Left colon (tissue), 2 donors: ENCODE data around the gene DAPK1. TPM values are rescaled to one million over a fixed set of nuclear protein-coding genes. Genes with fewer than 3 reads are reported as not detected.

ENCODE experiments used
- ATAC-seq: fragments of 200-7000 bp; cut with Tn5 transposase; one replicate; pipeline ENCODE4 v1.9.1; 2020; ENCODE audit warnings: mild to moderate bottlenecking, moderate library complexity
- DNase-seq, 2 donors: peaks; one replicate each; pipeline ENCODE4 v3.0.0-alpha.2; 2020
- intact Hi-C, 2 donors: fragments of 100-400 bp; cut with DNase I in 1 of 2; cut with micrococcal nuclease in 1 of 2; formaldehyde crosslinking; loops; one replicate each; pipeline versions ENCODE4 v1.11.2 to v1.14.0; 2022; cut with DNase I, micrococcal nuclease
- total RNA-seq, 2 donors: library from RNA; stranded (reverse); fragmentation: NEBNext Ultra II Directional; extraction: Animal tissue kit (Norgen Biotek cat#: 25700); gene quantifications; one replicate each; pipeline ENCODE4 v1.2.1, GENCODE V29; 2021
- donor health status: DM: no; HTN: no; CAD: no.
- donor health status: DM: yes; HTN: yes; CAD: no.

DAPK1 gene
- total RNA-seq, 2 donors from 2014 or later: 10.4 to 22.8 TPM

DNA sequence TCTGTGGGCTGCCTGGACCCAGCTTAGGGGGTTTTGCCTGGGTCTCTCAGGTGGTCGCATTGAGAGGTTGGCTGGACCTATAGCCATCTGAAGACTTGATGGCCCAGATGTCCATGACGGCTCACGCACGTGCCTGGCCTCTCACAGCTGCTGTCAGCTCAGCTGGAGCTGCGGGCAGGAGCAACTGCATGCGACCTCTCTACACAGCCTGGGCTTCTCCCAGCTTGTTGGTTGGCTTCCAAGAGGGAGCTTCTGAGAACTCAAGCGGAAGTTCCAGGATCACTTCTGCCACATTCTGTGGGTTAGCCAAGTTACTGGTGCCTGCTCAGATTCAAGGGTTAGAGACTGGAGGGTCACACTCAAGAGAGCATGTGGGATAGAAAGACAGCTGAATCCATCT, 99.2 kb downstream of the DAPK1 start:
- intact Hi-C loops: loop anchor here in 1 of 2 donors (10.0 kb wide), 1 partner anchor 82 kb away; no protein-coding TSS in a partner anchor
- DNase-seq (peak; percentile 22 to 48), ATAC-seq (no peak)

DNA sequence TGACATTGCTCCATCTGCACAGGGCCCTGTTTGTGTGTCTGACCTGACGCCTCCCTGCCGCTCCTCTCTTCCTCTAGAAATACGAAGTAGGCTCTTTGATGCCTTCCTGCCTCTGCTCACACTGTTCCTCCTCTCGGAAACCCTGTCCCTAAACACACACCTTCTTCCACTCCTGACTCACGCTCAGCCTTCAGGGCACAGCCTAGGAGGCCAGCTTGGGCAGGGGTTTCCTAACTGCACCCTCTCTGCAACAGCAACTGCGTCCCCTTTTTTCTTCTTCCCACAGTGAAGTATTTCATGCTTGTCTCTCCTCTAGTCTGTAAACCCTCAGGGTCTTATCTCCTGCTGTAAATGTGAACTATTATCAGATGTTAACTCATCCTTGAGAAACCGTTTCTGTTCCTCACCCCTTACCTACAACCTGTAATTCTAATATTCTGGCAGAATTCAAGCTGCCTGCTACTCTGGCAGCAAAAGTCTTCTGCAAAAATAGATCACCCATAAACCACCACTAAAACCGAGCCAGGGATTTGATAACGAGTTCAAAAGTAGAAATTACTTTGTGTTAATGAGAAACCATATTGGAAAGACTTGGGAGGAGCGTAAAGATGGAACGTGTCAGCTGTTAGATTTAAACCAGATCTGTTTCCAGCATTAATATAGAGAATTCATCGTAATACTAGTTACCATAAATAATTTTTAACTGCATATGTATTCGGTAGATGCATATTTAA, 100.2 kb downstream of the DAPK1 start:
- DNase-seq (no peak), ATAC-seq (no peak)
- intact Hi-C loops: loop anchor here in 1 of 2 donors (10.0 kb wide), 1 partner anchor 83 kb away; no protein-coding TSS in a partner anchor

GRCh38 chr9:87599901-87600610, 102.4 kb downstream of the DAPK1 start:
- peak; percentile 67 for ATAC-seq
- no peak for DNase-seq
- intact Hi-C loops: loop anchor here in 1 of 2 donors (10.0 kb wide), 1 partner anchor 85 kb away; no protein-coding TSS in a partner anchor

GRCh38 chr9:87601176-87601575, 103.5 kb downstream of the DAPK1 start:
- intact Hi-C loops: no loop called here
- ATAC-seq (peak; percentile 94), DNase-seq (peak; percentile 68 to 83)

GRCh38 chr9:87601595-87601994, 103.9 kb downstream of the DAPK1 start:
- no peak for DNase-seq
- ATAC-seq: no peak
- intact Hi-C loops: no loop called here

- DNase-seq (no peak), ATAC-seq (no peak)
- intact Hi-C loops: no loop called here
Observed at GRCh38 chr9:87602933-87603643, 105.4 kb downstream of the DAPK1 start.

DNA sequence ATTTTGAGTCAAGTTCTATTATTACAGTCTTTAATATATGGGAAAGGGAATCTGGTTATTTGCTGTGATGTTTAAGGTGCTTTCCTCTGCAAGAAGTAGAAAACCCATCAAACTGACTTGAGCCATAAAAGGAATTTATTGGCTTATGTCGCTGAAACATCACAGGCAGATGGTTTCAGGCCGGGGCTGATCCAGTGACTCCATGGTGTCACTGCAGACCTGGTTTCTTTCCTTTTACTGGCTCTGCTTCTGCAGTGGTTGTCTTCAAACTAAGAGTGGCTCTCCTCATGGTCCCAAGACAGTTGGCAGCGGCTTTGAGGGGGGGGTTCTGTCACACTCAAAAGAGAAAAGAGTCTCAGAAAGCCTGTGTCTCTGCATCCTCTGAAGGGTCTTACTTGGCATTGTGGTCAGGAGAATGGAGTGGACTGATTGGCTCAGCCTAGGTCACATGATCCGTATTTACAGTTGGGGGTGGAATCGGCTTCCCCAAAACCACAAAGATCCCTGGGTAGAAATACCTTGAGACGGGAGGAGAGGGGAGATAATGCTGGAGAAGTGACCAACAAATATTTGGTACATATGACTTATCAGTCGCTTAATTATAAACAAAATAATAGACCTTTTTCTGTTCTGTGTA, 106.3 kb downstream of the DAPK1 start:
- DNase-seq (no peak), ATAC-seq (no peak)
- intact Hi-C loops: no loop called here

GRCh38 chr9:87604886-87605588, 107.4 kb downstream of the DAPK1 start:
- intact Hi-C loops: no loop called here

GRCh38 chr9:87605676-87606075, 108.0 kb downstream of the DAPK1 start:
- DNase-seq (no peak), ATAC-seq (no peak)
- intact Hi-C loops: no loop called here

More at GRCh38 chr9:87604886-87605588, 107.4 kb downstream of the DAPK1 start:
- DNase-seq: no peak
- ATAC-seq: no peak

DNA sequence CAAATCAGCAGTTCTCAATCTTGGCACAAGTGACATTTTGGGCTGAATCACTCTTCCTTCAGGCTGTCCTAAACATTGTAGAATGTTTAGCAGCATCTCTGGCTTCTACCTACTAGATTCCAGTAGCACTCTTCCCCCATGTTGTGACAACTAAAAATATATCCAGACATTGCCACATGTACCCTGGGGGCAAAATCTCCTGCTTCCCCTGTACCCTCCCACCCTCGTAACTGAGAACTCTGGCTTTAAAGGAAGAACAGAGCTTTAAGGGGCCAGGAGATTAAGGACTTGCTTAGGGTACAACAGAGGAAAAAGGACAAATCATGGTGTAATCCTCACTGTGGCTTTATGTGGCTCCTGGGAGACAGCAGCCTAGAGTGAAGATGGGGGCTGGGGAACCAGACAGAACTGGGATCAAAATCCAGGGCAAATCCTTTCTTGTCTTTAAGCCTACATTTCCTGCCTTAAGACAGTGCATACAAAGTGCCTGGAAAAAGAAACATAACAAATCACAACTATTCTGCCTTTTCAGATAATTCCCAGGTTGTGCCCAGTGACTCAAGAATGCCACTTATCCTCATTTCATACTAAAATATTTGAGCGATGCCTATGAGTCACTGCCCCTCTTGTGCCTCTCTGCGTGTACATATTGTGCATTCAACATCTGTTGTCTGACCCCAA, 109.3 kb downstream of the DAPK1 start:
- ATAC-seq (no peak), DNase-seq (no peak)
- intact Hi-C loops: no loop called here

DNA sequence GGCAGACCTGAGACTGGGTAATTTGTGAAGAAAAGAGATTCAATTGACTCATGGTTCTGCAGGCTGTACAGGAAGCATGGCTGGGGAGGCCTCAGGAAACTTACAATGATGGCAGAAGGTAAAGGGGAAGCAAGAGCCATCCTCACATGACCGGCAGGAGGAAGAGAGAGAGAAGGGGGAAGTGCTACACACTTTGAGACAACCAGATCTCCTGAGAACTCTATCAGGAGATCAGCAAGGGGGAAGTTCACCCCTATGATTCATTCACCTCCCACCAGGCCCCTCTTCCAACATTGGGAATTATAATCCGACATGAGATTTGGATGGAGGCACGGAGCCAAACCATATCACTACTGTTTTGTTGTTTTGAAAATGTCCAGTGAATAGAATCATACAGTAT, 110.2 kb downstream of the DAPK1 start:
- ATAC-seq (no peak), DNase-seq (no peak)
- intact Hi-C loops: no loop called here

- intact Hi-C loops: no loop called here
- ATAC-seq (no peak), DNase-seq (no peak)
Observed at GRCh38 chr9:87609002-87609401, 111.3 kb downstream of the DAPK1 start.

GRCh38 chr9:87609486-87609885, 111.8 kb downstream of the DAPK1 start:
- intact Hi-C loops: no loop called here
- ATAC-seq (no peak), DNase-seq (no peak)

DNA sequence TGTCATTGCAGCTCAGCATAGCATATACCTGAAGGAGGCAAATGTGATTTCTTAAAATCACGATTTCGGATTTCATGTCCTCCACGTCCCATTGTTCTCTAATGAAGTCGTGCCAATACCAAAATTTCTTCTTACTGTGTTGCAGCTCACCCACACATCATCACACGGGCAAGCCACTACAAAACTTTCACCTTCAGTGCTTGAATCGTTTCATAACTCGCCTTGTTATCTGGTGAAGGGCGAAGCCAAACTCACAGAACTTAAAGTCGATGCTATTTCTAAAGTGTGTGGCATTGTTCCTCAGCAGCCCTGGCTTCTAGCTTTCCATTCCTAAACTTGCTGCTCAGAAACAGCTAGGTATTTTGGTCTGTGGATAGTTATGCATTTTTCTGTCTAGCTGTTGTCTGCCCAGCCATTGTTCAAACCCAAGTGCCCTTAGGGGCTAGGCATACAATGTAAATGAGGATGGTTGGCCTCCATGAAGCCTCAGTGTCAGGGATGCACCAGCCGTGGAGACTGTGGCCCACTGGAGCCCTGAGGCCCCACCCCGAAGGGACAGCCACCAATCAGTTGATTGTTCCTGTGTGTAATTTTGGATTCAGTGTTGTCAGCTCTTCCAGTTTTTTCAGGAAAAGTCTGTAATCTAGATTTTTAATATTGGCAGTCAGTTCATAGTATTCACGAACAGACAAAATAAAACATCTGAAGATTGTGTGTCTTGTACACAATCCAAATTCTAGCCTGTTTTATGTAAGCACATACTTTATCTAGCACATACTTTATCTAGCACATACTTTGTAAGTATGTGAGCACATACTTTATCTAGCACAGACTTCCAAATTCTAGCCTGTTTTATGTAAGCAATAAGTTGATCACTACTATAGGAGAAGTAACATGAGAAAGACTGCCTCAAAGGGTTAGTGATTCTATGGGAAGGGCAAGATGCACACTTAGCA, 112.8 kb downstream of the DAPK1 start:
- intact Hi-C loops: no loop called here
- no peak for DNase-seq
- no peak for ATAC-seq

DNA sequence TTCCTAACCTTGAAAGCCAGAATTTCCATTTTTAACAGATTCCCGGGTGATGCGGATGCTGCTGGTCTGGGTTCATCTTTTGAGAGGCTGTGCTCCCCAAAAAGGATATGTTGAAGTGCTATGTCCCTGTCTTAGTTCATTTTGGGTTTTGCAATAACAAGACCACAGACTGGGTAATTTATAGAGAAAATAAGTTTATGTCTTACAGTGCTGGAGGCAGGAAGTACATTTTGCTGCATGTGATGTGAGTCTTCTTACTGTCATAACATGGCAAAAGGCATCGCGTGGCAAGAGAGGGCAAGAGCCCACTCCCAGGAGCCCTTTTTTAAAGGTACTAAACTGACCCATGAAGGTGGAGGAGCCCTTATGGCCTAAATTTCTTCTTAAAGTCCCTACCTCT, 114.1 kb downstream of the DAPK1 start:
- DNase-seq: no peak
- intact Hi-C loops: no loop called here
- no peak for ATAC-seq

GRCh38 chr9:87612536-87612935, 114.9 kb downstream of the DAPK1 start:
- intact Hi-C loops: no loop called here
- ATAC-seq (no peak), DNase-seq (no peak)
